Activated T-cell treated with anti-CD3 and anti-CD28 coated beads for 1 hour (primary cell): ENCODE data around the gene APEH.

Source experiments
- DNase-seq: peaks from one replicate; pipeline ENCODE4 v3.0.0-alpha.2; 2020; ENCODE audit warnings: low read depth

Gene APEH

DNA sequence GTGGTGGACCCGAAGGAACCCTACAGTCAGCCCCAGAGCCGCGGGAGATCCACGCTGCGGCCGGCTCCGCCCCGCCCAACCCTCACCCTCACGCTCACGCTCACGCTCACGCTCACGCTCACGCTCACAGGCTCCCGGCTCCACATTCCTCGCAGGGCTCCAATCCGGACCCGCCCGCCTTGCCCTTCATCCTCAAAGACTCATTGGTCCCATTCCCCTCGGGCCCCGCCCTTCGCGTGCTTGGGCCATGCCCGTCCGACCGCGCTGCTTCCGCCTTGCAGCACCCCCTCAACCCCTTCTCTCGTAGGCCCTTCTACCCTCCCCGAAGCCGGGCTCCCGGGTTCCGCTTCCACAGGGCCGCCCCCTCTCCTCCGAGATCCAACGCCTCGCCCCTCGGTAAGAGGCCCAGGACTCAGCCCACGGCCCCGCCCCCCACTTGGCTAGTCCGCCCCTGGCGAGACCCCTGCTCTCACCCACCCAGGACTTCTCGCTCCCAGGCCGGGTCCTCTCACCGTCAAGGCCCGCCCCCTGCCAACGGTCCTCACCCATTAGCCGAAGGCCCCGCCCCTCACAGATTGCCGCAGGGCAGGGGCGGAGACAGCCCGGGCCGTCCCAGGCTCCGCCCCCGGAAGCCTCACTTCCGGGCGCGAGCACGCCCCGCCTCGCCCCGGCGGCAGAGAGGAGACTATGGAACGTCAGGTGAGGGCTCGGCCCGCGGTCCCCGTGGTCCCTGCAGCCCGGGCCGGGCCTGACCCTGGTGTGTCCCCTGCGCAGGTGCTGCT lies at the start of gene APEH:
TSS of gene APEH (plus strand) at position 637 of the 782 bp plus-strand sequence. CDS start at position 688, 51 bp downstream.
- DNase-seq, result peak; percentile 95

DNA sequence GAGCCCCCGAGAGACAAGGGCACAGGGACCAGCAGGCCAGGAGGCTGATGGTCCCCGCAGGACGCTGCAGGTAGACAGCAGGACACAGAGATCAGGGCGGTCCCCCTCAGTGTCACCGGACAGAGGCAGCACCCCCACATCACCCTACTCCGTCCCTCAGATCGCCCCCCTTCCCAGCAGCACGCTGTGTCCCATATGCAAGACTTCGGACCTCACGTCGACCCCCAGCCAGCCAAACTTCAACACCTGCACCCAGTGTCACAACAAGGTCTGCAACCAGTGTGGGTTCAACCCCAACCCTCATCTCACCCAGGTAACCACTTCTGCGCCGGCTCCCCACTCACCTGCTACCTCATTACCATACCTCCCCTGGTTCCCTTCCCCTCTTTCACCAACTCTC lies 49.1 kb upstream of the APEH start:
- no peak for DNase-seq

DNA sequence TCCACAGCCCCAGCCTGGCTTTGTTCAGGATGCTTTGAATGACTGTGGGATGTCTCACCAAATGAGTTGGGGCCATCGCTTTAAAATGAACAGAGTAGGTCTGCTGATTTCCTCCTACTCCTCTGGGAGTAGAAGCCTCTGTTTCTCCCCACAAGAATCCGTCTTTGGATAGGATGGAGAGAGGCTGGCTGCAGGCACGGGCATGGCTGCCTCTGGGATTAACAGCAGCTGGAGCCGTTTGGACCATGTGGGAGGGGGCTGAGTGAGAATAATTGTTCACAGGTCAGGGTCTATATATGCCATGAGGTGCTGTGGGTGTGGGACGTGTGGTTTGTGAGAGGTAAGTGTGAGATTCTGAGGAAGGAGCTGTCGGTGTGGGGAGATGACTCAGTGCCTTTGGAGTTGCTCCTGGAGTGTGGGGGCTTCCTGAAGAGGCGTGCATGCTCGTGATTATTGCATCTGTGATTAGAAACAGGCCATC lies 48.0 kb upstream of the APEH start:
- no peak for DNase-seq

DNA sequence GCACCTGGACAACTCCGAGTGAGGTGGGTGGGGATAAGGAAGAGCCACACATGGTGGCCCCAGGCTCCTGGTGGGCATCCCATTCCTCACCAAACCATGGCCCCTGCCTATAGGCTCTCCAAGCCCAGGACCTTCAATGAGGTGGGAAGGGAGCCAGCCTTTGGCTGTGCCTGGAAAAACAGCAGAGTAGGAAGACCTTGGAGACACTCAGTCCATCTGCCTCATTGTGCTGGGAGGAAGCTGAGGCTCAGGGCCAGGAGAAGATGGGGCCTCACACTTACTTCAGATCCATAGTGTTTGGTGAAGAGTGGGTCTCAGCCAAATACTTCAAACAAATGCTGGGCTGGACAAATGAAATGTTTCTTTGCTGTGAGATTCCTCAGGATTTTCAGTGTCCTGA lies 47.4 kb upstream of the APEH start:
- no peak for DNase-seq

GRCh38 chr3:49627634-49628033 lies 46.5 kb upstream of the APEH start:
- DNase-seq, result no peak

DNA sequence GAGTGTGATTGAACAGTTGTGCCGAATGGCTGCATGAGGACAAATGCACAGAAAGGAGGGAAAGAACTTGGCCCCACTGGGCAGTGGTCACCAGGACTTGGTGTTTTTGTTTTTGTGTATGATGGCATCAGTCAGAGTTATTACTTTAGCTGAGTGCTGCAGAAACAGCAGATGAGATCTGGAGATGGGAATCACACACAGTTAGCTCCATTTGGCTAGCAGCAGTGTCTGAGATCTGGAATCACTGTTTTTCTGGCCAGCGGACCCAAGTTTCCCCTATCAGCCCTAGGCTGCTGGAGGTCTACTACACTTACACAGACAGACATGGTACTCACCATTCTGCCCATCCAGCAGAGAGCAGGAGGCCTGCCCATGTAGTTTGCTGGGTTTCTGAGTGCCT lies 45.9 kb upstream of the APEH start:
- no peak for DNase-seq

GRCh38 chr3:49629451-49629850 lies 44.7 kb upstream of the APEH start:
- no peak for DNase-seq

GRCh38 chr3:49629866-49630265 lies 44.3 kb upstream of the APEH start:
- no peak for DNase-seq

- no peak for DNase-seq
These were observed 43.4 kb upstream of the APEH start for GRCh38 chr3:49630784-49631183.

DNA sequence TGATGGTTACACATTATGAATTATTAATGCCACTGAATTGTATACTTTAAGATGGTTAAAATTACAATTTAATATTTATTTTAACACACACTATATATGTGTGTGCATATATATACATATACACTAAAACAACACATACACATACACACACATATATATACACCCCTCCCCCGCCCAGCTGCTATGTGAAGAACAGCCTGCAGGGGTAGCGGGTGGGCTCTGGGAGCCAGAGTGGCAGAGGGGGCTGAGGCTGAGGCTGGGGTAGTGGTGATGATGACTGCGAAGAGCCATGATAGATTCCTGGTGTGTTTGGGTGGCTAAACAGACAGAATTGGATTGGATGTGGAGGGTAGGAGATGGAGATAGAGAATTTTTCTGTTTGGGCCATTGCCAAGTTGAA lies 39.4 kb upstream of the APEH start:
- no peak for DNase-seq

GRCh38 chr3:49636883-49637609 lies 37.1 kb upstream of the APEH start:
- DNase-seq, result no peak

GRCh38 chr3:49638445-49638844 lies 35.7 kb upstream of the APEH start:
- no peak for DNase-seq

GRCh38 chr3:49639551-49639950 lies 34.6 kb upstream of the APEH start:
- no peak for DNase-seq

- no peak for DNase-seq
These were observed 32.9 kb upstream of the APEH start for GRCh38 chr3:49641292-49641691.

DNA sequence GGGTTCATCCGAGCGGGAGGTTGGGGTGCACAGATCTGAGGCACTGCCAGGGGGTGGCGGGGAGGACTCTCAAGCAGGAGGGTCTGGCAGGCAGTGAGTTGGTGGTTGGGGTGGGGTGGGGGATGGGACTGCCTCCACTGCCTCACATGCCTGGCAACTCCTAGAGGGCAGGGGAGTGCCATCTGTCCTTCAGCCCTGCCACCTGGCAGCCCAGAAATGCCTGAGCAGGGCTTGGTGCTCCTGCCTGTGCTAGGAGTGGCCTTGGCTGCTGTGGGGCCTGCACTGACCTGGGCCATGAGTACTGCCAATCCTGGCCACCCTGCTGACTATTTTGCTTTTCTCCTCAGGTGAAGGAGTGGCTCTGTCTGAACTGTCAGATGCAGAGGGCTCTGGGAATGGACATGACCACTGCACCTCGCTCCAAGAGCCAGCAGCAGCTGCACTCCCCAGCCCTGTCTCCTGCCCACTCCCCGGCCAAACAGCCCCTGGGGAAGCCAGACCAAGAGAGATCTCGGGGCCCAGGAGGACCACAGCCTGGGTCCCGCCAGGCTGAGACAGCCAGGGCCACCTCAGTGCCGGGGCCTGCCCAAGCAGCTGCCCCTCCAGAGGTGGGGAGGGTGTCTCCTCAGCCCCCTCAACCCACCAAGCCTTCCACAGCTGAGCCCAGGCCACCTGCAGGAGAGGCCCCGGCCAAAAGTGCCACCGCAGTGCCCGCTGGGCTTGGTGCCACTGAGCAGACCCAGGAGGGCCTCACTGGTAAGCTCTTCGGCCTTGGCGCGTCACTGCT lies 32.0 kb upstream of the APEH start:
- DNase-seq, result no peak

GRCh38 chr3:49642708-49643145 lies 31.4 kb upstream of the APEH start:
- DNase-seq, result no peak

DNA sequence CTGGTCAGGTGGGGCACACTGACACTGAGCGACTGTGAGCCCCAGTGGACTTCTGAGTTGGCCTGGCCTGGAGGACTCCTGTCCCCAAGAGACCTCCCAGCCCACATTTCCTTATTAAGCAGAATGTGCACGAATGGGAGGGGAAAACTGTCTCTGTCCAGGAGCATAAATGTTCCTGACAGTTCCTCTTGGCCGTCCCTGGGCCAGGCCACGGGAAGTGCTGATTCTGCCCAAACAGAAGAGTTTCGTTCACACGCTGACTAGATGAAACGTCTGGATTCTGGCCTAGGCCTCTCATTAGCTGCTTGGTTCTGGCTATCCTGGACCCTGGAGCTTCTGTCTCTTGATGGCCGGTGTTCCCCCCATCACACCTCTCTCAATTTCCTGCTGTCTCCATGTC lies 29.5 kb upstream of the APEH start:
- DNase-seq, result no peak

- no peak for DNase-seq
These were observed 27.9 kb upstream of the APEH start for GRCh38 chr3:49646236-49646635.

DNA sequence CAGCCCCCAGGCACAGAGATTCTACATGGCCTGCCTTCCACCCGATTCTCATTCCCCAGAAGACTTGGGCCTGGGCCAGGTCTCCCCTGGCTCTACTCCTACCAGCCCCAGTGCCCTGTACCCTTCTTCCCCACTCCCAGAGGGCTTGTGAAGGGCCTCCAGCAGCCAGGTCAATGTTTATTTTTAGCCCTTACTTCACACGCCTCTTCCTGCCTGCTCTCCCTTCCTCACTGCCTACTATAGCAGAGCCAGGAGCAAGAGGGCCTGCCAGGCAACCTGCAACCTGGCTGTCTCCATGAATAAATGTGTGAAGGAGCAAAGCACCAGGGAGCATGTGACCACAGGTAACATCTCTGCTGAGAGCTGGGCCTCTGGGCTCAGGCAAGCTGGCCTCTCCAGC lies 26.4 kb upstream of the APEH start:
- no peak for DNase-seq

DNA sequence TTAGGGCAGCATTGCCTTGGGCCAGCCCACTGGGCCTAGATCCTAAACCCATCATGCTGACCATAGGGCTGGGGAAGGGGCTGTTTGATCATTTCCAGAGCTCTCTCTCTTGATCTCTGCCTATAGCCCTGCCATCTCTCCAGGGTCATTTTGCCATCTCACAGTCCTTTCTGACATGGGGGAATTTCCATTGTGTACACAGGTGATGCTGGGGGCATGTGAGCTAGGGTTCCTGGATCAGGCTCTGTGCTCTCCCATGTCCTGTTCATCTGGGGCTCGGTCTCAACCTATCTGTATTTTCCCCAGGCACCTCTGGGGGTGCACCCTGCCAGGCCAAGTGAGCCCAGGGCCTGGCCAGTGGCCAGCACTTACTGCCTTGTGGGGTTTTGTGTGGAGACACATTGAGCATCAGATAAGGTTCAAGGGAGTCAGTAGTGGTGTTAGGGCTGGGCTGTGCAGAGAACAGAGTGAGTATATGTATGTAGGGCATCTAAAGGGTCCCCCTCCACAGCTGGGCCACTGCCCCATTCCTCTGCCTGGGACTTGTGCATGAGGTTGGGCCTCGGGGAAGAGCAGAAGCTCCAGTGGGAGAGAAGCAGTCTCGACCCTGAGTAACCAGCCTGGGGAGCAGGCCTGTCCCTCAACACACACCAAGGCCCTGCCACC lies 25.7 kb upstream of the APEH start:
- no peak for DNase-seq

DNA sequence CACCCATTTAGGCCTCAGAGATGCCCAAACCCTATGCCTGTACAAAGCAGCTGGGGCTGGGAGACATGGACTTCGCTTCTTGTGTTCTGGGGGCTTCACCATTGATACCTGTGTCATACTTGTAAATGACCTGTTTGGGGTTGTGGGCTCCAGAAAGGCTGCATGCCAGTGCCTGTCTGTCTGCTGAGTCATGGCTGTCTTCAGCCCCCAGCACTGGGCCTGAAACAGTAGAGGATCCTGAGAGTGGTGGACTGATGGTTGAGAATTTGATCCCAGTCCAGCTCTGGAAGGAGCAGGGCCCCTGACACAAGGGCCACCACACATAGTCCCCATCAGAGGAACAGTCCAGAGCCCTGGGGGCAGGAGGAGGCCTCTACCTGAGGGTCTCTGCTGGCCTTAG lies 24.6 kb upstream of the APEH start:
- no peak for DNase-seq

DNA sequence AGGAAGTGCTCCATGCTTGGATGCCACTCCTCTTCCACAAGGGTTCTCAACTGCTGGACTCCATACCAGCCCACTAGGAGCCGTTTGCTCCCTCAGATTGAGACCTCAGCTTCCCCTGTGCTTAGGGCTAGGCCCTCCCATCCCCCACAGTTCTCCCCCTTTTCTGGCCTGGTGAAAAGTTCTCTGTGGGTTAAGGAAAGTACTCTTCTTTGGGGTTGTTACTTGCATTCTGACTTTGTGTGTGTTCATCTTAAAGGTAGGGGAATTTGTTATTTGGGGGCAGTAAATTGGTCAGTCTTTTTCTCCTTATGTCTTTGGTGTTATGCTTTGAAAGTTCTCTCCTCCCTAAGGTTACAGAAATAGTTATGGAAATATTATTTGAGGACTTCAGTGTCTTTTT lies 24.0 kb upstream of the APEH start:
- DNase-seq, result no peak
